GM18868 (cell line): ENCODE data around the gene TM9SF4.

ENCODE experiments used
- ATAC-seq: cut with Tn5 transposase; IDR thresholded peaks from one replicate; pipeline ENCODE4 v1.9.1; 2021; ENCODE audit warnings: mild to moderate bottlenecking, moderate library complexity; ENCODE audit not compliant: unreplicated experiment

Gene TM9SF4

GRCh38 chr20:32126919-32127318 lies 17.4 kb downstream of the TM9SF4 start:
- no peak for ATAC-seq

GRCh38 chr20:32127347-32127746 lies 17.8 kb downstream of the TM9SF4 start:
- no peak for ATAC-seq

GRCh38 chr20:32128167-32128566 lies 18.7 kb downstream of the TM9SF4 start:
- no peak for ATAC-seq

- no peak for ATAC-seq
Measured at GRCh38 chr20:32129863-32130262, 20.3 kb downstream of the TM9SF4 start.

GRCh38 chr20:32130352-32130751 lies 20.8 kb downstream of the TM9SF4 start:
- ATAC-seq: no peak

- no peak for ATAC-seq
Measured at GRCh38 chr20:32130965-32131364, 21.5 kb downstream of the TM9SF4 start.

GRCh38 chr20:32132911-32133549 lies 23.5 kb downstream of the TM9SF4 start:
- ATAC-seq: peak; percentile 81

- no peak for ATAC-seq
Measured at GRCh38 chr20:32134026-32134425, 24.5 kb downstream of the TM9SF4 start.

- ATAC-seq: no peak
Measured at GRCh38 chr20:32135983-32136515, 26.5 kb downstream of the TM9SF4 start.

- no peak for ATAC-seq
Measured at GRCh38 chr20:32138921-32139320, 29.4 kb downstream of the TM9SF4 start.

- no peak for ATAC-seq
Measured at GRCh38 chr20:32139947-32140346, 30.4 kb downstream of the TM9SF4 start.

- no peak for ATAC-seq
Measured at GRCh38 chr20:32140603-32141002, 31.1 kb downstream of the TM9SF4 start.

GRCh38 chr20:32141465-32141980 lies 32.0 kb downstream of the TM9SF4 start:
- ATAC-seq: no peak

- ATAC-seq: no peak
Measured at GRCh38 chr20:32142088-32142487, 32.6 kb downstream of the TM9SF4 start.

- no peak for ATAC-seq
Measured at GRCh38 chr20:32142991-32143390, 33.5 kb downstream of the TM9SF4 start.

GRCh38 chr20:32144898-32145662 lies 35.6 kb downstream of the TM9SF4 start:
- ATAC-seq: no peak

GRCh38 chr20:32149566-32150170 lies 40.2 kb downstream of the TM9SF4 start:
- ATAC-seq: no peak

GRCh38 chr20:32150291-32150848 lies 40.9 kb downstream of the TM9SF4 start:
- ATAC-seq: no peak

GRCh38 chr20:32152421-32153155 lies 43.1 kb downstream of the TM9SF4 start:
- ATAC-seq: no peak

- ATAC-seq: no peak
Measured at GRCh38 chr20:32153156-32153665, 43.7 kb downstream of the TM9SF4 start.
